Transverse colon (tissue), 4 donors: ENCODE data around the gene CNGA1.

Experiments used
- CTCF ChIP-seq, 5 experiments: fragments of 200-600 bp in 3 of 5; fragments of 450-650 bp in 2 of 5; sonication (generic) in 3 of 5; IDR thresholded peaks; 1 replicate in 2 of 5; 2 replicates in 3 of 5; pipeline ENCODE4 v1.5.1; 2016 to 2017; ENCODE audit warnings: antibody characterized with exemption in 5 of 5, inconsistent platforms in 3 of 5, mild to moderate bottlenecking in 2 of 5, moderate library complexity in 1 of 5
- EP300 ChIP-seq: sonication (generic); formaldehyde crosslinking; IDR thresholded peaks from one replicate; pipeline ENCODE4 v1.6.1; 2017; ENCODE audit warnings: antibody characterized with exemption, low read depth
- POLR2A ChIP-seq: fragments of 450-650 bp; IDR thresholded peaks from one replicate; pipeline ENCODE4 v1.6.1; 2016; ENCODE audit warnings: antibody characterized with exemption, mild to moderate bottlenecking, moderate library complexity
- POLR2AphosphoS5 ChIP-seq, 3 donors: sonication (generic); formaldehyde crosslinking; IDR thresholded peaks; one replicate each; pipeline ENCODE4 v1.6.1; 2016; ENCODE audit warnings: antibody characterized with exemption in 3 of 3

GRCh38 chr4:48017108-48017571 is 659 bp upstream of the CNGA1 start:
- no peak for TF ChIP-seq CTCF (IDR thresholded peaks at IDR 0.05)
- TF ChIP-seq EP300, result no peak
- peak in 1 of 3 donors; percentile 3 for TF ChIP-seq POLR2AphosphoS5 (IDR thresholded peaks at IDR 0.05)
- TF ChIP-seq POLR2A, result no peak
